ENCODE data around the gene PACS1.

DNA sequence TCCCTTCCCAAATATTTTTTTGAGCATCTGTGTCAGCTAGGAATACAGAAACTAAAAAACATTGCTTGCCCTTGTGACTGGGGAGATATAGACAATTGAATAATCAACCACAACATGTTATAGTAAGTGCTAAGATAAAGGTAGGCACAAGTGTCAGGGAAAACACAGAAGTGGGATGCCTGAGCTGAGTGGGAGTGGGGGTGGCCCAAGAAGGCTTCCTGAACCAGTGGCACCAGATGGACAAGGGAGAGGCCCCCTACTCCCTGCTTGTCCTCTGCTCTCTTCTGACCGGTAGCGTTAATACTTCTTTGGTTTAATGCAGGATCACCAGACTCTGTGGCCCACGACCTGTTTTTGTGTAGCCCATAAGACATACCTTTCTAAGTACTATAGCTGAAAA, 48.8 kb downstream of the PACS1 start:
- TF ChIP-seq, protein P1, sequence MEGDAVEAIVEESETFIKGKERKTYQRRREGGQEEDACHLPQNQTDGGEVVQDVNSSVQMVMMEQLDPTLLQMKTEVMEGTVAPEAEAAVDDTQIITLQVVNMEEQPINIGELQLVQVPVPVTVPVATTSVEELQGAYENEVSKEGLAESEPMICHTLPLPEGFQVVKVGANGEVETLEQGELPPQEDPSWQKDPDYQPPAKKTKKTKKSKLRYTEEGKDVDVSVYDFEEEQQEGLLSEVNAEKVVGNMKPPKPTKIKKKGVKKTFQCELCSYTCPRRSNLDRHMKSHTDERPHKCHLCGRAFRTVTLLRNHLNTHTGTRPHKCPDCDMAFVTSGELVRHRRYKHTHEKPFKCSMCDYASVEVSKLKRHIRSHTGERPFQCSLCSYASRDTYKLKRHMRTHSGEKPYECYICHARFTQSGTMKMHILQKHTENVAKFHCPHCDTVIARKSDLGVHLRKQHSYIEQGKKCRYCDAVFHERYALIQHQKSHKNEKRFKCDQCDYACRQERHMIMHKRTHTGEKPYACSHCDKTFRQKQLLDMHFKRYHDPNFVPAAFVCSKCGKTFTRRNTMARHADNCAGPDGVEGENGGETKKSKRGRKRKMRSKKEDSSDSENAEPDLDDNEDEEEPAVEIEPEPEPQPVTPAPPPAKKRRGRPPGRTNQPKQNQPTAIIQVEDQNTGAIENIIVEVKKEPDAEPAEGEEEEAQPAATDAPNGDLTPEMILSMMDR (conservative IDR thresholded peaks at IDR 0.05) = no peak
- TF ChIP-seq ZFX (IDR thresholded peaks at IDR 0.05) = no peak
